Measurements from ENCODE around the gene LHX6. TPM values are rescaled to one million over a fixed set of nuclear protein-coding genes. Genes with fewer than 3 reads are reported as not detected.

Gene LHX6
- total RNA-seq, 1 donor from 2014 or later = 4.5 TPM

DNA sequence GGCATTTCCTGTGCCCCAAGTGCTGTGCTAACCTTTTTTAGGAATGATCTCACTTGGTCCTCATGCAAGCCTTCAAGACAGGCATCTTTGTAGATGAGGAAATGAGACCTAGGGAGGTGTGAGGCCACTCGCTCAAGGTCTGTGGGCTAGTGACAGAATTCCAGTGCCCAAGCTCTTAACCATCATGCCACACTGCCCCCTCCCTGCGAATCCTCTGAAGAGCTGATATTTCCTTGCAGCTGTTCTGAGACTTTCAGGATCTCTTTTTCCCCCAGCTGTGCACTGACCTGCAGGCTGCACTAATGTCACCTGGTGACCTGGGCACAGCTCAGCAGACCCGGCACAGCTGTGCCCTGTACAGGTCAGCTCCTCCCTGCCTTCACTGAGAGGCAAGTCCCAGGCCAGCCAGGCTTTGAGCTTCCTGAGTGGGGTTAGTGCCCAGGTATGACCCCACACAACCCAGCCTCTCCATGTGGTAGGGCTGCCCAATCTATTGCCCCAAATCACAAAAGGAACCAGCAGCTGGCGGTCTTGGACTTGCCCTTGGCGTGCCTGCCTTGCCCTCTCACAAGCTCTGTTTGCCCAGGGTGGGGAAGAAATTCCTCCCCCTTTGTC lies 36.4 kb downstream of the LHX6 start:
- DNase-seq (ENCODE audit: low spot score) = no peak

DNA sequence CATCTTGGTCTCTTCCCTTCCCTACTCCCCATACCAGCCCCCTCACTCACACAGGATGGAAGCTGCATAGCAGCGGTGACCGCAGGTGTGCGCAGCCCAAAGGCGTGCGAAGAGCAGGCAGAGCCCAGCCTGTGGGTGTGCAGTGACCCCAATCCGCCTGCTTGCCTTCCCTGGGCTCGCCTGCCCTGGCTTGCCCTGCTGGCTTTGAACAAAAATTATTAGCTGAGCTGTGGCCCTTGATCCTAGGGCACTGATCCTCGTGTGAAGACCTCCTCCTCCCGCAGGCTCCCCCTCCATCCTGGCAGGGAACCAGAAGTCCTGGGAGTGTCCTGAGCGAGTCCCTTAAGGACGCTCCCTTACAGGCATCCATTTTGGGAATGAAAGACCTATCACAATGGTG lies 37.2 kb downstream of the LHX6 start:
- no peak for DNase-seq (ENCODE audit: low spot score)

DNA sequence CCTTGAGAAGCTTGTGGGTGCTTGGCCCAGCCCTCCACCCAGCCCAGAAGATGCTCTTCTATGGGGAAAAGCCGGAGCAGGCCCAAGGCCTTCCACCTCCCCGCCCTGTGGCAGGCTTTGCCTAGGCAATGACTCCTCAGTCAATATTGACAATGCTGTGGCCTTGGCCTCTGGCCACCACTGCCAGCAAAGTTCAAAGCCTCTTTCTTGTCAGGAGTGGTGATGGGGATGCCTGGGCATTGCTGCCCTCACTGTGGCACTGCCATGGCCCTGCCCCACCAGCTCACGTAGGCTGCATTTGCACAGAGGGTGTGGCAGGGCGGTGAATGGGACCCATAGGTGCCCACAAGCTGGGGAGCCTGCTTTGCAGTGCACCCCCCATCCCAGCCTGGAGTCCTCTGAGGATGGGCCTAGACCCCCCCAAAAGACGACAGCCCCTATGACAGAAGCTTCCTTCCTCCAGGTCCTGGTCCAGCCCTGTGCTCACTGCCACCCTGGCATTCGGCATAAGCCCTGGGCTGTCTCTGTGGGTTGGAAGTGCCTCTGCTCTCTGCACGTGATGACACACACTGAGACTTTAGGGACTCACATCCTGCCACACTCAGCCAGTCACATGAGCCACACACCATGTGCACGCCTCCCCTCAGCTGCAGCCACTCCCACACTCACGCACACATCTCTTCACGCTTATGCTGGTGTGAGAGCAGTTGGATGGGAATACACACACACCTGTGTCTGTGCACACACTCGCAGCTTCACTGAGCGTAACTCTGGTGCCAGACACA lies 38.0 kb downstream of the LHX6 start:
- DNase-seq (ENCODE audit: low spot score) = no peak

- no peak for DNase-seq (ENCODE audit: low spot score)
These were observed 40.4 kb downstream of the LHX6 start for GRCh38 chr9:122188369-122188768.

DNA sequence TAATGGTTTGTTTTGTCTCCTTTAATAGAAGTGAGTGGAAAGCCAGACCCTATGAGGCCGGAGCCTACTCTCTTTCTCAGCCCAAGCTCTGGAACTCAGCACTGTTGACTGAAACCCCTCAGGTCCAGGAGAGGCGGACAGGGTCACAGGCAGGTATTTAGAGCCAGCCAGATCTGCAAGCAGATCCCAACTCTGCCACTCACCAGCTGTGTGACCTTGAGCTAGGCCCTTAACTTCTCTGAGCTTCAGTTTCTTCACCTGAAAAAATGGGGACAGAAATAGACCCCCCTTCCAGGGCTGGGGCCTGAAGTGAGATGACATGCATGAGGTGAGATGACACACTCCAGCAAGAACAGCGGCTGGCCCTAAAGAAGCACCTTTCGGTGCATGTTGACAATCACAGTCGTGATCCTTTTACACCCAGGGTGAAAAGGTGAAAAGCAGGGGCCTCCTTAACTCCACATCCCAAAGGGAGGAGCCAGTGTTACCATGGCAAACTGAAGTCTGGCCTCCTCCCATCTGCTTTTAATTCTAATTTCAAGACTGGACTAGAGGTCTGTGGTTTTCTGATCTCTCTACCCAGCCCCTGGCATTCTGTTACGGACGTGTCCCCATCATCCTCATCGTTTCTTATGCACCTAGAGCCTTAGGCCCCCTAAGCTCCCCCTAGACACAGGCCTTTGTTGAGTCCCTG lies 41.8 kb downstream of the LHX6 start:
- no peak for DNase-seq (ENCODE audit: low spot score)

- DNase-seq (ENCODE audit: low spot score) = no peak
These were observed 42.5 kb downstream of the LHX6 start for GRCh38 chr9:122186301-122186700.

GRCh38 chr9:122184551-122184950 lies 44.2 kb downstream of the LHX6 start:
- no peak for DNase-seq (ENCODE audit: low spot score)

GRCh38 chr9:122183501-122183900 lies 45.3 kb downstream of the LHX6 start:
- no peak for DNase-seq (ENCODE audit: low spot score)

DNA sequence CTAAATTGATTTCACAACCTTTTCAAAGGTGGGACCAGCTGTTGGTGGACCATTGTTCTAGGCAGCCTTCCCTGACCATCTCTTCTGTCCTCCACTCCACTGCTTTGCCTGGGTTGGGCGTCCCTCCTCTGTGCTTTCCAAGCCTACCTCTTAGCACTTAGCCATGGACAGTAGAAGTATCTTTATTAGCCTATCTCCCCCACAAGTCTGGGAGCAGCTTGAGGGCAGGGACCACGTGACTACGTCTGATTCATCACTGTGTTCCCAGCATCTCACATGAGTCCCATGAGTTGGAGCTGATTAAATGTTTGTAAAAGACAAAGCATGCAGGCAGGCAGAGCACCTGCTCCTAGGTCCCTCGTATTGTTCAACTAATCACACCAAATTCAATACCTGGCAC lies 48.1 kb downstream of the LHX6 start:
- DNase-seq (ENCODE audit: low spot score) = no peak

DNA sequence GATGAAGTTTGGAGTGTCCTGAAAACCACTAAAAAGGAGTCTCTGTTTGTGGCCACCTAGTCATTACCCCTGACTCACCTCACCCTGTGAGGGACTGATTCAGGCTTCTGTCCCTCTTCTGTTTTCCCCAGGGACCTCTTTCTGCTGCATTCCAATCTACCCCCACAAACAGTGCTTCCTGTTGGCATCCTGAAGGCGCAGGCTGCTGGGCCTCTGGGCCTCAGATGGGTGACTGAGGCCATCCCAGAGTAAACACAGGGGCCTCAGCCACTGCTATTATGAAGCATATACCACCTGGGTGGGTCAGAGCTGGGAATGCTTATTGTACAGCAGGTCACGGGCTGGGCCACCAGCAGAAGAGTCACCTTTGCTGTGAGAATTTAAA lies 49.1 kb downstream of the LHX6 start:
- no peak for DNase-seq (ENCODE audit: low spot score)

DNA sequence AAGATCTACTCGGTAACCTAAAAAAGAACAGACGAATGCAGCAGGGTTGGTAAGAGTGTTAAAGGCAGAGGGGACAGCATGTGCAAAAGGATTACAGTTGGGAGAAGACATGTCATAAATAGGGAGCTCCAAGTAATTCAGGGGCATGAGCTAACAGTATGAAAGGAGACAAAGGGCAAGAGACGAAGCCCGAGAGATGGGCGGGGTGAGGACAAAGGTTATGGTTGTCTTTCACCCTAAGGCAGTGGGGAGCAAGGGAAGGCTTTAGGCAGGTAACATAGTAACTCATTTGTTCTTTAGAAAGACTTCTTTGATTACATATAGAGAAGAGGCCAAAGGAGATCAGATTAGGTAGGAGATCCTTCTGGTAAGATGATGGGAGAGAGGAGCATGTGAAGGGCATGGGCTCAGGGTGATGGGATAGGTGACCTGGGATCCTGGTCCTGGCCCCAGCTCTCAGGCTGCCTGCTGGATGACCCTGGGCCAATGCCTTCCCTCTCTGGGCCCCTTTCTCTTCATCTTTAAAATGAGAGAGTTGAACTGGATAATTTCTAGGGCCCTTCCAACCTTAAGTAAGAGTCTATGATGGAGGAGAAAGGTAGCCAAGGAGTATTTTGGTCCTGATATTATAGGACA lies 49.6 kb downstream of the LHX6 start:
- no peak for DNase-seq (ENCODE audit: low spot score)

GRCh38 chr9:122176916-122177315 lies 51.8 kb downstream of the LHX6 start:
- no peak for DNase-seq (ENCODE audit: low spot score)

DNA sequence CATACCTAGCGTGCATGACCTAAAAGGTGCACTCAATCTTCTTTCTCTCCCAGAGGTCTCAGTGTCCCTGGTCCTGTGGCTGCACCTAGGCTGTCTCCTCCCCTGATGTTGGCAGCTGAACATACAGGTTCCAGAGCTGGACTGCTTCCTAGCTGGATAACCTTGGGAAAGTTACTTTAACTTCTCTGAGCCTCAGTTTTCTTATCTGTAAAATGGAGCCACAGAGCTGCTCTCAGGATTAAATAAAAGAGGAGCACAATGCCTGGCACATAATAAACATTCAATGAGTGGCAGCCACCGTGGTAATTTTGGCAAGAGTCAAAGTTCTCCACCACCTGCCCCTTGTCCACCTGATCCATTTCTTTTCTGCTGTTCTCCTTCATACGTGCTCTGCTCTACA lies 55.1 kb downstream of the LHX6 start:
- DNase-seq (ENCODE audit: low spot score) = no peak

GRCh38 chr9:122172131-122172530 lies 56.6 kb downstream of the LHX6 start:
- no peak for DNase-seq (ENCODE audit: low spot score)

GRCh38 chr9:122168356-122168755 lies 60.4 kb downstream of the LHX6 start:
- no peak for DNase-seq (ENCODE audit: low spot score)

- DNase-seq (ENCODE audit: low spot score) = peak; percentile 28
These were observed 64.5 kb downstream of the LHX6 start for GRCh38 chr9:122164286-122164685.

DNA sequence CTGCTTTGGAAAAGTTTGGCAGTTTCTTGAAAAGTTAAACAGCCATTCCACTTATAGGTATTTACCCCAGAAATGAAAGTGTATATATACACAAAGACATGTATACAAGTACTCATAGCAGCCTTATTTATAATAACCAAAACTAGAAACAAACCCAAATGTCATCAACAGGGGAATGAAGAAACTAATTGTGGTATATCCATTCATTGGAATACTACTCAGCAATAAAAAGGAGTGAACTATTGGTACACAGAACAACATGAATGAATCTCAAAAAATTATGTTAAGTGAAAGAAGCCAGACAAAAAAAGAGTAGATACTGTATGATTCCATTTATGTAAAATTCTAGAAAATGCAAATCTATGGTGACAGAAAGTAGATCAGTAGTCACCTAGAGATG lies 66.3 kb downstream of the LHX6 start:
- DNase-seq (ENCODE audit: low spot score) = no peak

- DNase-seq (ENCODE audit: low spot score) = no peak
These were observed 68.9 kb downstream of the LHX6 start for GRCh38 chr9:122159925-122160246.

GRCh38 chr9:122159026-122159924 lies 69.5 kb downstream of the LHX6 start, which contains the start of the genes MORN5 and NDUFA8:
Gene MORN5 (plus strand): TSS chr9:122159908. CDS start chr9:122159973, 65 bp downstream.
Gene NDUFA8 (minus strand): TSS chr9:122159779. CDS start chr9:122159677, 102 bp downstream.
- DNase-seq (ENCODE audit: low spot score) = peak; percentile 97

GRCh38 chr9:122158202-122158601 lies 70.6 kb downstream of the LHX6 start:
- DNase-seq (ENCODE audit: low spot score) = no peak

DNA sequence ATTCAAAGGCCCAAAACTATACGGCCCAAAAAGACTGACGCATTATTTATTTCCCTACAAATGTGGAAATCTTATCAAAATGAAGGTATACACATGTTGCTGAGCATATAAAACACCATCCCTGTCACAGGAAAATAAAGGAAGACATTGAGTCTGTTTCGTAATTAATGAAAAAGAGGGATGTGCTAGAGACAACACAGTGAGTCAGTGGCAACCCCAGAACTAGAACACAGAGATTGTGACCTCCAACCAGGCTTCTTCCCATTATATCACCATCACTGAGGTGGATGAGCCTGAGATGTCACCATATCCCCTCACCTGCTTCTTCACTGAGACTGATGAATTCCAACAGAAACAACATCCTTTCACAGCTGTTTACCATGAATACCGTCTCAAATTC lies 73.0 kb downstream of the LHX6 start:
- no peak for DNase-seq (ENCODE audit: low spot score)
